GM12872 (cell line): ENCODE data around the gene PATJ.

Source experiments
- TF ChIP-seq, protein P1 (sequence below): IDR thresholded peaks from 3 replicates; pipeline ENCODE4 v1.5.1; 2011; ENCODE audit warnings: low read depth, mild to moderate bottlenecking, low read length, moderate library complexity; ENCODE audit not compliant: insufficient read depth

PATJ gene

DNA sequence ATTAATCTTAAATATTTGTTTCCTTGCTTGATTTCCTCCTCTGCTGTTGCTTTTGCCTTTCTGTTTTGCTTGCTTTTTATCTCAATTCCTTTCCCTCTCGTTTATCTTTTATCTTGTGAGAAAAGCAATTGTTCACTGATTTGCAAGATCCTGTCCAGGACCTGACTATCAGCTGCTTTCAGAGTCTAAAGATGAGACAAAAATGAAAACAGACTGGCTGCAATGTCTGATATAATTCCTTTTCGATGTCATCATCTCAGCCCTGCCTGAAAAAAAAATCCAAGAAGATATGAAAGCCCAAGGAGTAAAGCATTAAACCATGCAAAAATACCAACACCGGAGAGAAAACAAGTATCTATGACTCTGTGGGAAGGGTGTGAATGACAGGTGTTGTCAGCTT, 225.5 kb downstream of the PATJ start:
- TF ChIP-seq, protein P1, sequence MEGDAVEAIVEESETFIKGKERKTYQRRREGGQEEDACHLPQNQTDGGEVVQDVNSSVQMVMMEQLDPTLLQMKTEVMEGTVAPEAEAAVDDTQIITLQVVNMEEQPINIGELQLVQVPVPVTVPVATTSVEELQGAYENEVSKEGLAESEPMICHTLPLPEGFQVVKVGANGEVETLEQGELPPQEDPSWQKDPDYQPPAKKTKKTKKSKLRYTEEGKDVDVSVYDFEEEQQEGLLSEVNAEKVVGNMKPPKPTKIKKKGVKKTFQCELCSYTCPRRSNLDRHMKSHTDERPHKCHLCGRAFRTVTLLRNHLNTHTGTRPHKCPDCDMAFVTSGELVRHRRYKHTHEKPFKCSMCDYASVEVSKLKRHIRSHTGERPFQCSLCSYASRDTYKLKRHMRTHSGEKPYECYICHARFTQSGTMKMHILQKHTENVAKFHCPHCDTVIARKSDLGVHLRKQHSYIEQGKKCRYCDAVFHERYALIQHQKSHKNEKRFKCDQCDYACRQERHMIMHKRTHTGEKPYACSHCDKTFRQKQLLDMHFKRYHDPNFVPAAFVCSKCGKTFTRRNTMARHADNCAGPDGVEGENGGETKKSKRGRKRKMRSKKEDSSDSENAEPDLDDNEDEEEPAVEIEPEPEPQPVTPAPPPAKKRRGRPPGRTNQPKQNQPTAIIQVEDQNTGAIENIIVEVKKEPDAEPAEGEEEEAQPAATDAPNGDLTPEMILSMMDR: no peak

DNA sequence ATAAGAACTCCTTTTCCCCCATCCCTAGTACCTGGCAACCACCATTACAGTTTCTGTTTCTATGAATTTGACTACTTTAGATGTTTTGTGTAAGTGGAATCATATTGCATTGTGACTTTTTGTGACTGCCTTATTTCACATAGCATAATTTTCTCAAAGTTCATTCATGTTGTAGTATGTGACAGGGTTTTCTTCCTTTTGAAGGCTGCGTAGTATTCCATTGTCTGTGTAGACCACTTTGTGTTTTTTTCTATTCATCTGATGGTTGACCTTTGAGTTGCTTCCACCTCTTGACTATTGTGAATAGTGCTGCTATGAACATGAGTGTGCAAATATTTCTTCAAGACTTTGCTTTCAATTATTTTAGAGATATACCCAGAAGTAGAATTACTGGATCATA, 226.6 kb downstream of the PATJ start:
- TF ChIP-seq, protein P1: no peak

DNA sequence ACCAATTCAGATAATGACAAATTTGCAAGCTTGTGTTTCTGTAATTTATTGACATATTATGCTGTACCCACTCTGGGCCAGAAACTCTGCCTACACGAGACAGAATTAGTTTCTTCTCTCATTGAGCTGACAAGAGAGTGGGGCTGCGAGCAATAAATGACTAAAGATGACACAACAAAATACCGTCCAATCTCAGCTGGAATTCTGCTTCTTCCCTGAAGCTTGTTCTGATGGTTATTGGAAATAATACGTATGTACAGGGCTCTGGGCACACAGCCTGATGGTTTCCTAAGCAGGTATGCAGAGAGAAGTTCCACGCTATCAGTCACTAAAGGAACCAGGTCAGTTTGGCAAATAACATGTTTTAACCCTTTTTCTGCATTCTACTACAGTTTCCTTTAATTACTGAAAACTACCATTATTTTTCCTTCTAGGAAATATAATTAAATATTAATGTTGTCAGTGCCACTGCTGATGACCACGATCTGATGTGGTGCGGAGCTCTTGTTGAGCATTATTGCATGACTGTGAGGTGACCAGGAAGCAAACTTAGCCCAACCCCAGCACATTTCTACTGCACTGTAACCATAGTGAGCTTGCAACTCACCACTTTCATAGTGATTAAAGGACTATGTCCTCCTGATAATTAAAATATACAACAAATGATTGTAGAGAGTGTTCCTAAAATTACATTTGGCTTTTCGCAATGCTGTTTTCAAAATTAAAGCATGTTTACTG, 231.0 kb downstream of the PATJ start:
- TF ChIP-seq, protein P1: no peak

DNA sequence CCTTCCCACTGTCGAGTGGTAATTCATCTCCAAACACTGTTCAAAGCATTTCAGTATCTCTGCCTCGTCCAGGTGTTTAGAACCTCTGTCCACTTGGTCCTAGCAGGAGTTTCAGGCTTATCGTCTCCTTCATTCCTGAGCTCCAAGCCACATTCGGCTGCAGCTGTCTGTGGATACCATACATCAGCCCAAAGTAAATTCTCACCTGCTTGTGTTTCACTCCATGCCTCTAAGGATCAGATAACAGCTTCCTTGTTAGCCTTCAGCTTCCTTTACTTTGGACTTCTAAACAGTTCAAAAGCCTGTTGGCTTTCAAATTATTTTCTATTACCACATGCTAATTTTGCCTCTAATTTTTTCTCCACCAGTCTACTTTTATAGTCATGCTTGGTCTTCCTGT, 233.4 kb downstream of the PATJ start:
- TF ChIP-seq, protein P1: no peak

DNA sequence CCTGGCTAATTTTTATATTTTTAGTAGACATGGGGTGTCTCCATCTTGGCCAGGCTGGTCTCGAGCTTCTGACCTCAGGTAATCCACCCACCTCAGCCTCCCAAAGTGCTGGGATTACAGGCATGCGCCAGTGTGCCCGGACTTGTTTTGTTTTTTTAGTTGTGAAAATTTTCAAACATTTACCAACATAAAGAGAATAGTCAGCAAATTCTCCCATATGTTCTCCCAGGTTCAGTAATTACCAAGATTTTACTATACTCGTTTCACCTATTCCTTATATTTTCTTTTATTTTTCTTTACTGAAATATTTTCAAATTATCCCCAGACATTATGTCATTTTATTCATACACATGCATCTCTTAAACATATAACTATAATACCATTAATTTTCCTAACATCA, 234.3 kb downstream of the PATJ start:
- TF ChIP-seq, protein P1: no peak

DNA sequence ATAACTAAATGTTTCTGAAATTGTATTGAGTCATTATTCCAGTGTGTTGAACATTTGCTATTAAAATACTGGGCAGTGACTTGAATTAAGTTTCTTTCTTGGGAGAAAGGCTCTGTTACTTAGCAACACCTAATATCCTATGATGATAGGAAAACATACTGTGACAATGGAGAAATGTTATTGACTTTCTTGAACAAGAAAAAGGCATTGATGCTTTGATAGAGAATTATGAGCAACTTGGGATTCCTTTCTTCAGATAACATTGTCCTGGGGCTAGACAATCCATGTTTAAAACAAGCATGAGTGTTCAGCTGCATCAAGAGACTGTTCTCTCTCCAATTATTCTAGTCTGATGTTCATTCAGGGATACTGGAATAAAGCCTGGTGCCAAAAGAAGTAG, 236.5 kb downstream of the PATJ start:
- TF ChIP-seq, protein P1: no peak

DNA sequence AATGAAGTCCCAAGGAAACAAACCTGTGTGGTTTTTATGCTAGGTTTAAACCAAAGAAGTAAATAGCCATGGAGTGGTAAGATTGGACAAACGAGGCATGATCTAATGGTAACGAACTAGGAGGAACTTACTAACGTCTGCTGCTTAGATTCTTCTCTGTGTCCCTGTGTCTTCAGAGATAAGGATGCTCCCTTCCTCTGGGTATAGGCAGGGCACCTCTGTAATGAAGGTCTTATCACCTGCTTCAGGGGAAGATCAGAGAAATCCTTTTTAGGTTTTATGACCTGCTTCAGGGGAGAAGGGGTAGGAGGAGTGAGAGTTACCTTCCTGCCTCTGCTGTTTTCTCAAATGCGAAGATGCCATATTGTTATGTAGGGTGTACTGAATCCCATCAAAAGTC, 237.4 kb downstream of the PATJ start:
- TF ChIP-seq, protein P1: no peak
